Left renal pelvis (tissue), 4 donors: ENCODE results near the gene HEXD. TPM values are rescaled to one million over a fixed set of nuclear protein-coding genes. Genes with fewer than 3 reads are reported as not detected.
"Not testable (repeated sequence)": the region's sequence is repeated elsewhere in the genome, so short reads cannot be mapped to it uniquely, and the experiment has no call there.

Source experiments
- DNase-seq, 4 donors: peaks; one replicate each; pipeline ENCODE4 v3.0.0-alpha.2; 2013; ENCODE audit warnings: low read depth in 4 of 4, low spot score in 3 of 4
- polyA plus RNA-seq, 4 donors: library from polyadenylated mRNA; unstranded; fragments of 120-200 nt; gene quantifications; one replicate each; pipeline ENCODE4 v1.2.1, GENCODE V29; 2013; ENCODE audit not compliant: insufficient read length in 4 of 4

Gene HEXD
- polyA plus RNA-seq, 4 donors: 30.4 to 61.7 (median 36.4) TPM

DNA sequence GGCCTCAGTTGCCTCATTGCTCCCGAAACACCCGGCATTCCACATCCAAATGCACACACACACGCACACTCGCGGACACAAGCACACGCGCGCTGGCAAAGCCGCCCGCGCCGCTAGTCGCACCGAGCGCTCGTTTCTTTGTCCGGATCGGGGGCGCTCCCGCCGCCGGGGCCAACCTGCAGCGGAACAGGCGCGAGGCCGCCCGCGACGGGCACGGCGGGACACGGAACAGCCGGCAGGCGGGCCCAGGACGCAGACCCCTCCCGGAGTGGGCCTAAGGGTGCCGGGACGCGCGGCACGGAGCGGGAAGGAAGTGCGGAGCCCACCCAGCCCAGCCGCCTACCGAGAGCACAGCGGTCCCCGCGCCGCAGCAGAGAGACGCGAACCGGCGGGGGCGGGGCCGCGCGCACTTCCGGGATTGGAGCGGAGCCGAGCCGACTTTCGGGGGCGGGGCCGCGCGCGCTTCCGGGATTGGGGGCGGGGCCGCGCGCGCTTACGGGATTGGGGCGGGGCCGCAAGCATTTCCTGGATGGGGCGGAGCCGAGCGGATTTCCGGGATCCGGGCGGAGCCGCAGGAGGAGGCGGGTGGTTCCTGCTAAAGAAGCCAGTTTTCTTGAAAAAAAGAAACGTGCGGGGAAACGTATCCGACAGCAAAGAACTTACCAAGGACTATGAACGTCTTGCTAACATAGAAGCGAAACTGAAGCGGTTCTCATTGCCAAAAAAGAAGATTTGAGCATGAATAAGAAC, 32.4 kb downstream of the HEXD start, which contains the start of gene CYBC1:
TSS of gene CYBC1 (minus strand) at position 396 of the 750 bp plus-strand sequence. CDS start 1,498 bp downstream, outside the sequence.
- peak; percentile 58 to 84 (median 78) for DNase-seq

DNA sequence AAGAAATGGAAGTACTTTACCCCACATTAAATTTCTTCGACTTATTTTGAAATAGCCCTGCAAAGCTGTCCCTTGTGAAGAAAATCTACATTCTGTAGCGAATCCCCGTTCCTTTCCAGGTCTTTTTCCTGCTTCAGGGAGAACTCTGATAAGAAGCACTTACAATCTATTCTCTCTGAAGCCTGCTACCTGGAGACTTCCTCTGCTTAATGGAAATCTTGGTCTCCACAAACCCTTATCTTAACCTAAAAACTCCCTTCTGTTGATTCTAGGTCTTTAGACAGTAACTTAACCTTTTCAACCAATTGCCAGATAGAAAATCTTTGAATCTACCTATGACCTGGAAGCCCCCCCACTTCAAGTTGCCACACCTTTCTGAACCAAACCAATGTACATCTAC, 34.0 kb downstream of the HEXD start:
- no peak for DNase-seq

DNA sequence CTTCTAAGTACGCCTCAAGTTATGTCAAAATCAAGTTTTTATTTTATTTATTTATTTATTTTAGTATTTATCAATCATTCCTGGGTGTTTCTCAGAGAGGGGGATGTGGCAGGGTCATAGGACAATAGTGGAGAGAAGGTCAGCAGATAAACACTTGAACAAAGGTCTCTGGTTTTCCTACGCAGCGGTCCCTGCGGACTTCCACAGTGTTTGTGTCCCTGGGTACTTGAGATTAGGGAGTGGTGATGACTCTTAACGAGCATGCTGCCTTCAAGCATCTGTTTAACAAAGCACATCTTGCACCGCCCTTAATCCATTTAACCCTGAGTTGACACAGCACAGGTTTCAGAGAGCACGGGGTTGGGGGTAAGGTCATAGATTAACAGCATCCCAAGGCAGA, 35.0 kb downstream of the HEXD start:
- not testable (repeated sequence) for DNase-seq

DNA sequence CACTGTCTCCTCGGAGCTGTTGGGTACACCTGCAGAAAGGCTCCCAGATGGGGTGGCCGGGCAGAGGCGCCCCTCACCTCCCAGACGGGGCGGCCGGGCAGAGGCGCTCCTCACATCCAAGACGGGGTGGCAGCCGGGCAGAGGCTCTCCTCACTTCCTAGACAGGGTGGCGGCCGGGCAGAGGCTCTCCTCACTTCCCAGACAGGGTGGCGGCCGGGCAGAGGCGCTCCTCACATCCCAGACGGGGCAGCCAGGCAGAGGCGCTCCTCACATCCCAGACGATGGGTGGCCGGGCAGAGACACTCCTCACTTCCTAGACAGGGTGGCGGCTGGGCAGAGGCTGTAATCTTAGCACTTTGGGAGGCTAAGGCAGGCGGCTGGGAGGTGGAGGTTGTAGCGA, 35.6 kb downstream of the HEXD start:
- not testable (repeated sequence) for DNase-seq

DNA sequence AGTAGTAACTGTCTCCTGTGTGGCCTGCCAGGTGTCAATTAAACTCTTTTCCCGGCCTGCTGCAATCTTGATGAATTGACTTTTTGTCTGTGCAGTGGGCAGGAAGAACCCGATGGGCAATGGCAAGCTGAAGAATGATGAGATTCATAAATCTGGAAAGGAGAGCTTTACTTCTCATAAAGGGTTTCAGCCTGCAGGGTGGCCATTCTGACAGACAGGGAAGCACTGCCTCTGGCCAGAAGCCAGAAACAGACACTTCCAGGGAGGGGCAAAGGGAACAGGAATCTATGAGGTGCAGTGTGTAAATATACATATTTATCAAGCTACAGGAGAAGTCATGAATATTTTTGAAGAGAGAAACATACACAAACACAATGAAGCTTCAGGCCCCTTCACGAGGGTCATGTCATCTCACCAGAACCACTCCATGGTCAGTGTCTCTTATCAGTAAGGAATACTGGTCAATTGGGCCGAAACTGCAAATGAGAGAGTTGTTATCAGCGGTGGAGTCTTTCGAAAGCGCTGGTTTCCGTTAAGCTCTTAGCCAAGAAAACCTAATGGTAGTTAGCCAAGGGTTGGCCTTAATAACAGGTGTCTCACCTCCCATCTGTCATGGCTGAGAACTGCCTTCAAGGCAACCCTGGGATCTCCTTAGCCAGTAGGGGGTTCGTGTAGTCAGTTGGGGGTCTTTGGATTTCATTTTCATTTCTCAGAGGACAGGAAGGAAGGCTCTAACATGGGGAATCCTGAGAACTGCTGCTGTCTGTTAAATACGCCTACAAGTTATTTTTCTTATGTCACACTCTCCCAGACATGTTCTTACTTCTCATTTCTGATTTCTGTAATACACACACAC, 39.2 kb downstream of the HEXD start:
- no peak for DNase-seq

DNA sequence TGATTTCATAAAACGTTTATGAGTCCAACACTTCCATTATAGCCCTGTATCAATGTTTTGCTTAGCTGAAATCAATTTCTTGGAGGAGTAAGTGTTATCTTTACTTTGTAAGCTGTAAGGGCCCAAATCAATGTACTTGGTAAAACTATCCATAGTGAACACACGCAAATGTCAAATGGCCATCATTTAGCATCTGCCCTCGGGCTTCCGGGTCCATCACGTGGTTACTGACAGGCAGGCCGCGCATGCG, 39.7 kb downstream of the HEXD start:
- no peak for DNase-seq

DNA sequence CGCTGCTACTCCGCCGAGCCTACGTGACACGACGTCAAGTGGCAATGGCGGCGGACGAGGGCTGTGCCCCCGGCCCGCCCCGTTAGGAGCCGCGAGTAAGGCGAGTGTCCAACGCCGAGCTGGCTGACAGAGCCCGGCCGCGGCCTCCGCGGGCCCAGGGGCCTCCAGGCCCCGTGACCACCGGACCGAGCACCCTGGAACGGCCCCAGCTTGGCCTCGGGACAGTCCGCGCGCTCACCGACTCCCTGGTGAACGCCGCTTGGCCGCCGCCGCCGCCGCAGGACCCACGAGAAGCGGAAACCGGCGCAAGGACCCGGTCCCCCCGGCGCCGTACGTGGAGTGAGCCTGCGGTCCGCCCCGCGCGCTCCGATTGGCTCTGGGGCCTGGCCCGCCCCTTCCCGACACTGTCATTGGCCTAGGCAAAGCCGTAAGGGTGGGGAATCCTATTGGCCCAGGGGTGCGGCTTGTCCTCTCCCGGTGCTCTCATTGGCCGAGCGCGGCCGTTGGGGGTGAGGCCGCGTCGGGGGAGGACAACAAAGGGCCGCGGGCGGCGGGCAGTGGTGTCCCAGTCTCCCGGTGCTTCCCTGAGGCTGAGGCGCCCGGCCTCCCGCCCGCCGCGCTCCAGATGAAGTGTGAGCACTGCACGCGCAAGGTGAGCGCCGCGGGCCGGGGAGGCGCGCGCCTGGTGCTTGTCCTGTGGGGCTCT, 40.2 kb downstream of the HEXD start, which contains the start of gene NARF:
TSS of gene NARF (plus strand) at position 563 of the 706 bp plus-strand sequence. CDS start at position 626, 63 bp downstream.
- peak; percentile 90 to 95 (median 93) for DNase-seq

DNA sequence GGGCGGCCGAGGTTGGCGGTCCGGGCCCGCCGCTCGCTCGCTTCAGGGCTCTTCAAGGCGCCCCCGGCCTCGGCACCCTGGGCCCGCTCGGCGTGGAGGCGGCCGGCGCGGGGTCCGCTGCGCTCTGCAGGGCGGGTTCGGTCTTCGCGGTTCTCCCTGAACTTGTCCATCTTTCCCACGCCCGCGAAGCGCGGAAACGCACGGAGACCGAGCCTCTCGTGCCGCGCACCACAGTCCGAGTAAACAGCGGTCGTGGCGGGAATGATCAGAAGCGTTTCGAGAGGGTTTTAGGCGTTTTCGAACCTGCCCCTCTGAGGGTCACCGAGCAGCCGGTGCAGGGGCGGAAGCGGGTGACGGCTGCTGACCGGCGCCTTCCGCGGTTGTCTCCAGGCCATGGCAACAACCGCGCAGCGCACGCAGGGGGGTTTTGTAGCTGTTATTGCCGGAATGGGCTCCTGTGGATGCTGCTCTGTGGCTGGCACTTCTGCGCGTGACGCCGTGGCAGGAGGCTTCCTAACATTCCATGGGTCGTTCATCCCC, 40.8 kb downstream of the HEXD start:
- no peak for DNase-seq

DNA sequence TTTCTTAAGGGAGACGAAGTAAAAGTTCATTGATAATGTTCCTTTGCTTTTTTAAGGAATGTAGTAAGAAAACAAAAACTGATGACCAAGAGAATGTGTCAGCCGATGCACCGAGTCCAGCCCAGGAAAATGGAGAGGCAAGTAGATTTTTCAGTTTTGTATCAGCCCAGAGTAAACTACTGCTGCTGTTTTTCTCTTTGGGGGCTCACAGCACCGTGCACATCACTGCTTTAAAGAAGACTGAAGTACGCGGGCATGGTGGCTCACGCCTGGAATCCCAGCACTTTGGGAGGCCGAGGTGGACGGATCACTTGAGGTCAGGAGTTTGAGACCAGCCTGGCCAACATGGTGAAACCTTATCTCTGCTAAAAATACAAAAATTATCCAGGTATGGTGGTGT, 41.8 kb downstream of the HEXD start:
- DNase-seq: not testable (repeated sequence)

DNA sequence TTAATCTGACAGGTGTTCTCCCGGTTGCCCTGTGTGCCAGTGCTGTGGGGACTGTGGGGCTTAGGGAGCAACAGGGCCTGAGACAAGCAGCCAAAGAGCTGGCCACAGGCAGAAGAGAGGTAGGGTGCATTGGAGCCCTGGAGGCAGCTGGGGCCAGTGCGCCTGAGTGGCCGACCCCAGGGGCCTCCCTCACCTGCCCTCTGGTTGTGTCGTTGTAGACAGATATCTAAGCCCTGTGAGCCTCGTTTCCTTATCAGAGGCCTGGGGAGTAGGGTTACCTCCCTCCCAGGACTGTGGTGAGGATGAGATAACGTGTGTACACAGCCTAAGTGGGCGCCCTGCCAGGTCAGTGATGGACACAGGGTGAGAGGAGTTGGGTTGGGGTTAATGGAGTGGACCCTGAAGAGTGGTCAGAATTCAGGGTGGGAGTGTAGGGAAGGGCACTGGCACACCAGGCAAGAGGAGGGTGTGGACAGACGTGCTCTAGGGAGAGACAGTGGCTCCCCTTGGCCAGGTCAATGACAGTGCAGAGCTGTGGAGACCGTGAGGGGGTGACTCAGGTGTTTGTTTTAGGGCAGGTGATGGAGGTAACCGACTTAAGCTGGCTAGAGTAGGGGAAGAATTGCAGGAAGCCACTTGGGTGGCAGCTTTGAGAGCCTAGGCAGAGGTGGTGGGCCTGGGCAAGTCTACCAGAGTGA, 43.8 kb downstream of the HEXD start:
- DNase-seq: no peak

DNA sequence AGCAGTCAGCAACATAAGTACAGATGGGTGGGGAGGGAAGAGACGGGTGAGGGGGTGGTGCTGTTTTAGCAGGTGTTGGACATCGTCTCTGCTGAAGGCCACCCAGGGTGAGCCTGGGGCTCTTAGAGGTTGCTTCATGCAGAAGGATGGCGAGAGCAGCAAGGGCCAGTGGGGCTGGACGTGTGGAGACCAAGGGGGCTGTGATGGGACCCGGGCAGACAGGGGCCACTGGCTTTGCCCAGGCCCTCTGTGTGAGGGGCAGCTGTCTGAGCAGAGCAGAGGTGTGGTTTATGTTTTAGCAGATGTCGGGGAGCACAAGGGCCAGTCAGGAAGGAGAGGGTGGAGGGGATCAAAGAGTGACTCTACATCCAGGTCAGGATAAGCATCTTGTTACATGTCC, 45.2 kb downstream of the HEXD start:
- DNase-seq: no peak

DNA sequence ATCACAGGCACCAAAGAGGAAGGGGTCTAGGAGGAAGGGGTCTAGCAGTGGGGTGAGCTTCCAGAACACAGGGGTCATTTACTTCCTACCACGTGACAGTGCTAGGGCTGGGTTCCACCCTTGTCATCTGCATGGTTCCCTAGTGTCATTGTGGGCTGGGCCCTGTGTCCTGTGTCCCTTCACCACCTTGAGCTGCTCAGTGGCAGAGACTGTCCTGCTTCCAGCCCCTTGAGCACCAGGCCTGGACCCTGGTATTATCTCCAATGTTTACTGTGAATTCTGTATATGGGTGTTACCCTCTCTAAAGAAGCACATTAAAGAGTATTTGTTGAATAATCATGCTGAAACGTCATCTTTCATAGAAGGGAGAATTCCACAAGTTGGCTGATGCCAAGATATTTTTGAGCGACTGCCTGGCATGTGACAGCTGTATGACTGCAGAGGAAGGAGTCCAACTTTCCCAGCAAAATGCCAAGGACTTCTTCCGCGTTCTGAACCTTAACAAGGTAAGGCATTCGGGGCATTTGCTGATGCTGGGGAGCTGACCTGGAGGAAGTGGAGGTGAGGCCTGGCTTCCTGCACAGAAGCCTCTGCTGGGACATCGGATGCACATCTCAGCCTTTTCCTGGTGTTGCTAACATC, 45.9 kb downstream of the HEXD start:
- no peak for DNase-seq

DNA sequence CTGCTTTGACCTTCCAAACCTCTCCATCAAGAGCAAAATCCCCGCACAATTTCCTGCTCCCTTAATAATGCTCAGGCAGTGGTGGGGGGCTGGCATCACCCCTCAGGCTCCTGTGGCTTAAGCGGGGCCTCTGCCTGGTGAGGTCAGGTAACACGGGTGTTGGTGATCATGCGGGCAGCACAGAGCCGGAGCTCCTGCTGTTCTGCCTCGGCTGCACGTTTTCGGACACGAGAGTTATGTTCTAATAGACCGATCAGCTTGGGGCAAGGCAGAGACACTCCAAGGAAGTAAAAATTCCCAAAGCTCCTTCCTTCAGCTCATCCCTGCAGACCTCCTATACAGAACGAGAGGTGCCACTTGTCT, 46.4 kb downstream of the HEXD start:
- no peak for DNase-seq

DNA sequence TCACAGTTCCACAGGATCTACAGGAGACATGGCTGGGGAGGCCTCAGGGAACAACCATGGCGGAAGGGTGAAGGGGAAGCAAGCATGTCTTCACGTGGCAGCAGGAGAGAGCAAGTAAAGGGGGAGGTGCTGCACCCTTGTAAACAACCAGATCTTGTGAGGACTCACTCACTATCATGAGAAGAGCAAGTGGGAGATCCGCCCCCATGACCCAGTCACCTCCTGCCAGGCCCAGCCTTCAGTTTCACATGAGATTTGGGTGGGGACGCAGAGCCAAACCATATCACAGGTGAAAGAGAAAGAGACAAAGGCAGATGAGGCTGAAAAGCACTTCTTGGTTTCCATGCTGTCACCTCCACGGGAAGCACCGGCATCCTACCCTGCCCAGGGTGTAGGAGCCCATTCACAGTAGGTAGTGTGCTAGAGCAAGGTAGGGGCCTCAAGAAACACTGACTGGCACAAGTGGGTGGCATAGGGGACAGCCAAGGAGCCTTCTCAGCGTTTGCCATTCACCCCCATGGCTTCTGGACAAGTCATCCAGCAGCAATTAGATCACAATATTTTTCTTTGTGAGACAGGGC, 47.0 kb downstream of the HEXD start:
- DNase-seq: no peak

DNA sequence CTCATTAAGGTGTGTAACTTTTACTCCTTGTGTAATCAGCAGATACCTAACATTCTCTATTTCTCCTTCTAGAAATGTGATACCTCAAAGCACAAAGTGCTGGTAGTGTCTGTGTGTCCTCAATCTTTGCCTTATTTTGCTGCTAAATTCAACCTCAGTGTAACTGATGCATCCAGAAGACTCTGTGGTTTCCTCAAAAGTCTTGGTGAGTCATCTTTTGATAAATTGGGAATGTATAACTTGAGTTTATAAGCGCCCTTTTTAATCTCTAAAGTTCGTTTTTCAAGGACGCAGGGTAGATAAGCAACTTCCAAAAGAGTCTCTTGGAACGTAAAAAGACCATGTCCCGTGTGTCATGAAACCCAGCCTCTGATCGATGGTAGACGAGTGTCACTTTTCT, 50.5 kb downstream of the HEXD start:
- no peak for DNase-seq

DNA sequence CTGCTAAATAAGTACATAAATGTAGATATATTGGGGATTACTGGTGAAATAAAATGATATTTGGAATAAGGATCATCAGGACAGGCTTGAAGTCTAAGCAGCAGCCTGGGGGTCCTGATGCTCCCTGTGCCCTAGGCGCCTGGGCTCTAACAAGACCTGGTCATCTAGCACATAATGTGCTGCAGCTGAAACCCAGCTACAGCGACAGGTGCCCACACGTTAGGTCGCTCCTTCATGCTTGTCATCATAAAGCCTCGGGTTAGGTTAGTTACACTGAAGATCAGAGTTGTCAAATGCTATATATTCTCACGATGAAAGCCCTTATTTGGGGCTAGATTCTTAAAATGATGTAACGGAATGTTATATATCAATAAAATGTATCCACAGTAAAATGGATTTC, 51.9 kb downstream of the HEXD start:
- DNase-seq: no peak

DNA sequence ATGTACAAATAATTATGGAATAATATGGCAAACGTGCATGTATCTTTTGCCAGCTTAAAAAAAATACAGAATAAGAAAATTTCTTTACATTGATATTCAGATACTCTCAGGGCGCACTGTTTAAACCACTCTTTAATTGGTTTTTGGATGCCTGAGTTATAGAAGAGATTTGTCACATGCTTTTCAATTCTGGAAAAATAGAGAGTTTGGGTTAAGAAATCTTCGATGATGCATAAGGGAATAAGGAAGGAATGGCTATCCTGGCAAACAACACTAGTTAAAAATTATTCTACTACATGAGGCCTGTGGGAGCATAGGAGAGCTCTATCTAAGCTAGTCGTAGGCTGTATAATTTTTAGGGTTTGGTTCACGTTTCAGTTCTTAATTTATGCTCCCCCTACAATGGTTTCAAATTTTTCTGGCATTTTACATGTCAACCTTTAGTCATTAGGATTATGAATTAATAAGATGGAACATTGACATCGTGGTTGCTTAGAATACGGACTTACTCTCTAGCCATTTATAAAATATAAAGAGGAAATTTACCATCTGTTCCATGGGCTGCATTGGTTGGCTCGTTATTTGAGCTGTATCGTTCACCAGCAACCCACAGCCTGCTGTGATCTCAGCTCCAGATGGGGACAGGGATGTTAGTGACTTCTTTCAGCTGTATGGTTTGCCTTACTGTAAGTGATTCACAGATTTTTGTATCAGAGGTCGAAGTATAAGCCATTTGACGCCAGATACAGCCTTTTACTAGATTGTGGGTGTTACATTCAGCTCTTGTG, 56.3 kb downstream of the HEXD start:
- no peak for DNase-seq

DNA sequence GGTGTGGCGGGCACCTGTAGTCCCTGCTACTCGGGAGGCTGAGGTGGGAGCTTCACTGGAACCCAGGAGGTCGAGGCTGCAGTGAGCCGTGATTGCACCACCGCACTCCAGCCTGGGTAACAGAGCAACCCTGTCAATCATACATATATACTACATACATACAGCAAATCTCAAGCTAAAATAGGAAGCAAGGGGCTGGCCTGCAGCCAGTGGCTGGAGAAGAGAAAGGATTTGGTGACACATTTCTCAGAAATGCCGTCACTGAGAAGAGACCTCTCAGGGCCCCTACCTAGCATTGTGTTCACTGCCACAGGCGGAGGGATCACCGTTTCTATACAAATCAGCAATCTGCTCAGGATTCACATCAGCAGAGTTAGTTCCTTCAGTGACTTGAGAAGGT, 57.3 kb downstream of the HEXD start:
- no peak for DNase-seq

DNA sequence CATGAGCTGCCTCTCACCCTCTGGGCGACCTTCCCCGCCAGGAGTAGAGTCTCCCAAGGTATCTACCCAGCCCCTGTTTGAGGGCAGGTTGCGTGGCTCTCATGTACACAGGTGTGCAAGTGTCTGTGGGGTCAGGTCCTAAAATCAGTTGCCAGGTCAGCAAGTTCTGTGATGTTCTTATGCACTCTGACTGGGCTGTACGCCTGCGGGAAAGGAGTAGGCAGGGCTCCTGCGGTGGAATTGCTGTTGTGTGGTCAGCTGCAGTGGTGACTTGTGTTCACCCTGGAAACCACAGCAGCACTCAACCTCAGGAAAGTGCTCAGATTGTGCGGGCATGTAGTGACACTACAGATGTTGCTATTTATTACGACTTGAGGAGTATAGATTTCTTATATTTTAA, 59.8 kb downstream of the HEXD start:
- DNase-seq: no peak
